Measurements from ENCODE around the gene ATXN1.

ATXN1 gene

DNA sequence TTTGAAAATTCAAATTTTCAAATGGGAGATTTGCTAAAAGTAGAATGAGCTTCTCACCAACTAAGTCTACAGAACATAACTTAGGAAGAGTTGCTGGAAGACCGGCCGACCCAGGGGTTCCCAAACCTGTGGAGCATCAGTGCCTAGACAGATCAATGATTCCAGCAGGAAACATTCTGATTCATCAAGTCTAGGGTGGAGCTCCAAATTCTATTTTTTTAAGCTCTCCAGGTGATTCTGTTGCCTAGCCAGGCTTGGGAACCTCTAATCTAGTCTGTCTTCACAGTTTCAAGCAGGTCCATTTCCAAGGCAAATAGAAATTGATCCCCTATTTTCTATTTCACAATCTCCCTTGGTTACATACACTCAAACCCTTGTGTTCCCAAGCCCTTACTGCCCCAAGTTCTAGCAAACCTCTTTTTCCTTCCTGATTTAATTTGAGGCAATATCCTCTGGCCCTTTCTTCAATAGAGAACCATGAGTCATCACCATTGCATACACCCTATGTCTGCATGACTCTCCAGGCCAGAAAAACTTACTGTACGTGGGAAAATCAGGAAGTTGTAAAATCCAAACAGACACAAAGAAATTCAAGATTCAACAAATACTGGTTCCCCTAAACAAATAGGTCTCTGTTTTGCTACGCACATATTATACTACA lies 8.9 kb downstream of the ATXN1 start:
- peak; percentile 85 for DNase-seq
- in situ Hi-C loops (cut with MboI; ENCODE audit: low pct_unique_long_range_greater_than_20kb, low sequenced_read_pairs) = loop anchor here (25.0 kb wide), 2 partner anchors 240 to 415 kb away; no protein-coding TSS in a partner anchor

DNA sequence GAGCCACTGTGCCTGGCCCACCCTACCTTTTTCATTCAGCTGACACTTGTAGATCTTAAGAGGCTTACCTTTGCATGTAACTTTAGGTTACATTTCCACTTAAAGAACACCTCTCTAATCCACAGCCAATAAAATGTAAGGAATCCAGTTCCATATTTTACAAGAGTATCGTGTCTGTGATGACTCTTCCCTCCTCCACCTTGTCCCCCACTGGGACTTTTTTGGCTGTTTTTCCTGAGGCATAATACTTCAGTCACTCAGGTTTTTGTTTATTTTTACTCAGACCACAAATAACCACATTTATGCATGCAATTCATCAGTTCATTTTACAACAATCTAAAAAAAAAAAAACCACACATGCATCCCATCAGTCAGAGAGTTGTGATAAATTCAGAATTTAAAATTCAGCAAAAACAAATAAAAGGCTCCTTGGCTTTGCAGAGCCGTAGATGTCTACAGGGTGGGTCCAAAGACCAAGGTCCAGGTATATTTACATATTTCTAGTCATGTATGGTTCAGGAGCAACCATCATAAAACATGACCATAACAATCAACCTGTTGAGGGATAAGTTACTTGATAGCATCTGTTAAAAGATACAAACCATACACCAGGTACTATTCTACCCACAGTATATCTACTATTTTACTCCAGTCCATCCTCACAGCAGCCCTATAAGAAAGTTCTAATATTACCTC lies 9.9 kb downstream of the ATXN1 start:
- in situ Hi-C loops (cut with MboI; ENCODE audit: low pct_unique_long_range_greater_than_20kb, low sequenced_read_pairs) = loop anchor here (25.0 kb wide), 2 partner anchors 239 to 414 kb away; no protein-coding TSS in a partner anchor
- no peak for DNase-seq

DNA sequence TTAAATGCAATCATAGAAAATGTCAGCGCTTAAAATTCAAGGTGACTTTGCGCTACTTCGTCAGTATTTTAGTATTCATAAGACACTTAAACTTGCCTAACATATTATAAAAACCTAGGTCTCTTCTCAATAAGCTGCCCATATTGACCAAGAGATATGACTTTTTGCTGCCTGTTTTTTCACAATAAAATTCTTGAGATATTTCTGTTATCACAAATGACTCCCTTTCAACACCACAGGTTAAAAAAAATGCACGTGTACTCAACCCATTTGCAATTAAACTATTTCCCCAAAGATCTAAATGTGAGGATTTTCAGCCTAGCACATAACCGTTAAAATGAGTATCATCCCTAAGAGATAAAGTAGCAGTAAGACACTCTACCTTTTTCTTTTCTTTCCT lies 10.7 kb downstream of the ATXN1 start:
- no peak for DNase-seq
- in situ Hi-C loops (cut with MboI; ENCODE audit: low pct_unique_long_range_greater_than_20kb, low sequenced_read_pairs) = loop anchor here (25.0 kb wide), 2 partner anchors 238 to 413 kb away; no protein-coding TSS in a partner anchor

DNA sequence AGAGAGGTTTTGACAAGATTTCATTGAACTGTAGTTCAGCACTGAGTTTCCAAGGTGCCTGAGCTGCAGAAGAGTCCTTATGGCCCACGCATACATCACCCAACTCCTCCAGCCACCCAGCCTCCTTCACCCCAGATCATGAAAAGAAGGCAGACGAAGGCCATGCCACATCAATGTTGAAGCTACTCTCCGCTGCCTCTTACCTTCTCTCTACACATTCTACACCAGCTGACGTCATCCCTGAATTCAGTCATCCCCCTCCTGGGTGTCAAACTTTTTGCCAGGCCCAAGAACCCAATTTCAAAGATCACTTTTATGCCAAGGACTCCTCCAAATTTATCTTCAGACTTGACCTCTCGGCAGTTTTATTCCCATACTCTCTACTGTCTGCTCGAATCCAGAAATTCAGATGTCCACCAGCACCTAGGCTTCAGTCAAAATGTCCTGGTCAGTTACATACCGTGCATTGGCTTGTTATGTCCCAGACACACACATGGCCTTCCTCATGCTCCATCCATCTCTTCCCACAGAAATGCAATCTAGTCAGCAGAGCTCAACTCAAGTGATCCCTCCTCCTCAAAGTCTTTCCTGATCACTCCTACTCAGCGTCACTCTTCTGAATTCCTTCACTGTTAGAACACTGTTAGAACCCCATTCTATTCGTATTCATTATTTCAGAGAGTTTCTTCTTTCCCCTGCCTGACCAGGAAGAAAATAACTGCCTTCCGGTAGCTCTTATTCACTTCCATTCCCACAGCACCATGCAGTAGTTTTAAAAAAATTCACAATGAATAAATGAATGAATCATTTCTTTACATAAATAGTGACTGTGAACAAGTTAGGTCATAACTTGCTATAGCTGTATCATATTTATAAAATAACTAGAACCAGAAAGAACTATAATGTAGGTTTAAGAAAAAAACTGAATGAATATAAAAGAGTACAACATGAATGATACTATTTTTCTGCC lies 11.5 kb downstream of the ATXN1 start:
- no peak for DNase-seq
- in situ Hi-C loops (cut with MboI; ENCODE audit: low pct_unique_long_range_greater_than_20kb, low sequenced_read_pairs) = loop anchor here (25.0 kb wide), 2 partner anchors 238 to 412 kb away; no protein-coding TSS in a partner anchor

DNA sequence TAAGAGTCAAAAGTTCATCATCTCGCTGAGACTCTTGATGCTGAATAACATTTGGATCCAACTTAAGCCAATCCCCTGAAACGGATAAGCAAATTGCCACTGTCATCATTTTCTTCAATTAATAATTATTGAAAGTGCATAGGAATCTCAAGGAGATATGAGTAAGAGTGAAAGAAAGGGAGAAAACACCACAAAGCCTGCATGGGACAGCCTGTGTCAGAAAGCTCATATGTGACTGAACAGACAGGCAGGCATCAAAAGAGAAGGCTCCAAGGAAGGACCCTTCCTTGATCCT lies 13.3 kb downstream of the ATXN1 start:
- in situ Hi-C loops (cut with MboI; ENCODE audit: low pct_unique_long_range_greater_than_20kb, low sequenced_read_pairs) = no loop called here
- DNase-seq = no peak

DNA sequence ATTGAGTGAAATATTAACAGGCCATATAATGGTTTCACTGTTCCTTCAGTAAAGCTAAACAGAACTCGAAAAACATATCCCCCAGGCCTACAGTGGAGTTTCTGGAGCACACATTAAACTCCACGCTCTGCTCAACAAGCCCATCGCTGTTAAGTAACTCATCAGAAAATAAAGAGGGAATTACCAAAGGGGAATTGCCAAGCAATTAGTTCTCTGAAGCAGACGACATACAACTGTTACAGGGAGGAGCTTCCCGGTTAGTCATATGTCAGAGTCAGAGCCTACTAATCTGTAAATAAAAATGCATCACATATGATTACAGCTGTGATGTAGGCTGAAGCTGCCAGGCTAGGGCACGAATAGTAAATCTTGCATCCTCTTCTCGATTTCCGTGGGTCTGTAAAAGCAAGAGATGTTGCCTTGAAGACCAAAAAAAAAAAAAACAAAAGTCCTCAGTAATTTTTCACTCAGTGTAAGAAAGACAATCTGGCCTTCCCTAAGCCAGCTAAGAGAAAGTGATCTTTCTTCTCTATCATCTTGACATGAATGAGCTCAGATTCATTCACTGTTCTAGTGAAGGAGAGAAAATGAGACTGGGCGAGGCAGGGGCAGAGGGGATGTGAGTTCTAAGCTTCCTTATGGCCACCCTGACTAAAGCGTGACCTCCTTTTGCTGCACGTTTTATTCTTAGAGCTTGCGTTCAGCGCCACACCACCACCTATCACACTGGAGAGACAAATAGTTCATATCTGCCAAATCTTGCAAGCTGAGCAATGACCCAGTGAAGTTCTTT lies 13.8 kb downstream of the ATXN1 start:
- in situ Hi-C loops (cut with MboI; ENCODE audit: low pct_unique_long_range_greater_than_20kb, low sequenced_read_pairs) = no loop called here

DNA sequence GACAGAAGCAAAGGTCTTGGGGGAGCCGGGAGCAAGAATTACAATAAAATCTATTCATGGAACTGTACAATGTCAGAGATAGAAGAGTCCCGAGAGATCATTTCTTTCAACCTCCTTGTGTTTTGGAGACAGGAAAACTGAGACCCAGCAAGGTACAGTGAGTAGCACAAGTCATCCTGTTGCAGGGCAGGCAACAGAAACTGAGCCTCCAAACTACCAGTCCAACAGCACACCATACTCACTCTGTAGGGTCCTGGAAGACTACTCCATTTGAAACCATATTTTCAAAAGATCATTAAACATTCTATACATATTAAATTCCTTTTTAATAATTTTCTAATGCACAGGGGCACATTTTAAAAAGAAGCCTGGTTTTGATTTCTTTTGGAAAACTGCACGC lies 14.4 kb downstream of the ATXN1 start:
- no peak for DNase-seq
- in situ Hi-C loops (cut with MboI; ENCODE audit: low pct_unique_long_range_greater_than_20kb, low sequenced_read_pairs) = no loop called here

More for the DNA sequence above, 13.8 kb downstream of the ATXN1 start:
- DNase-seq = no peak

DNA sequence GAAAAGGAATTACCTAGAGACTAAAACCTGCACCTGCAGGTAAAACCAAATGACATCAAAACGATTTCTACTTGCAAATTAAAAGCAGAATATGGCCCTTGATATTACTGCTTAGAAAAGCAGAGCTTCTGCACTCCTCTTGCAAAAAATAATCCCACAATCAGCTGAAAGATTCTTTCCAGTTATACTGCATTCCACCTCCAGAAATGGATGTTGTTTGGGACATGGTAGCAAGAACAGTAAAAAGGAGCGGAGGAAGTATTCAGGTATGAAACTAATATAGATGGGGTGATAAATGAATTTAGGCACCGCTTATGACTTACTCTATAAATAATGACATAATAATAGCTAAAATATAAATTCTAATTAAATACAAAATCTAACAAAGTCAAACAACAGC lies 14.9 kb downstream of the ATXN1 start:
- DNase-seq = no peak

DNA sequence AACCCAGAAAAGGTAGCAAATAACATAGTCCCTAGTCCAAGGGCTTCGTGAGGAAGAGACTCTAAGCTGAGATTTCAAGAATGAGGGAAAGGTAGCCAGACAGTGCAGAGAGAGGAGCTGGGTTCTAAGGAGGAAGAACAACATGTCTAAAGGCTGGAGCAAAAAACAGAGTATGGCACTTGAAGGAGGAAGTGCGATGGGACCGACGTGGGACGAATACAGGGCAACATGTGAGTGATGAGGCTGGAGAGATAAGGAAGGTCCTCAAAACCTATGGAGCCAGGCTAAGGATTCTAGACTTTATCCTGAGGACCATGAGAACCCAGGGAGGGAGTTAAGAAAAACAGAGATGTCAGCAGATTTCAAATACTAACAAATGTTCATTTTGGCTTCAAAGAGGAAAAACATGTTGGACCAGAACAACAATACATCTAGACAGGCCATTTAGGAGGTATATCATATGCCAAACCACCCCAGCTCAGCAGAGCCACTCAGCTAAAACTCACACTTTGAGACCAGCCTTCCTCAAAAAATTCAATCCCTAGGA lies 17.5 kb downstream of the ATXN1 start:
- DNase-seq = no peak
- in situ Hi-C loops (cut with MboI; ENCODE audit: low pct_unique_long_range_greater_than_20kb, low sequenced_read_pairs) = no loop called here

More for the DNA sequence above, 14.9 kb downstream of the ATXN1 start:
- in situ Hi-C loops (cut with MboI; ENCODE audit: low pct_unique_long_range_greater_than_20kb, low sequenced_read_pairs) = no loop called here

DNA sequence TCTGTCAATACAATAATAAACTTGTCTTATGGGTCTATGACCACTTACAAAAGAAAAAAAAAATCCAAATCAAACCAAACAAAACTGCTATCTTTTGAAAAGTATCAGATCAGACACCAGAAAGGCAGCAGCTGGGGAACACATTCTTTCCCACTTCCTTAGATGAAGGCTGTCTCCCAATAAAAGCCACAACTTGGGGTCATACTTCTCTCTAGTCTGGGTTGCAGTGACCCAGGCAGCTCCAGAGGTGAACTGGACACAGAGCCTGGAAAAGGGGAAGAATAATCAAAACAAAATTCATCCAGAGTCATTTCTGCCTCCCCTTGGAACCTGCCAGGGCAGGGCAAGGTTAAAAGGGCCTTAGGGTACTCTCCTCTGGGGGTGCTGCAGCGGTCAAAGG lies 19.1 kb downstream of the ATXN1 start:
- in situ Hi-C loops (cut with MboI; ENCODE audit: low pct_unique_long_range_greater_than_20kb, low sequenced_read_pairs) = no loop called here
- no peak for DNase-seq

DNA sequence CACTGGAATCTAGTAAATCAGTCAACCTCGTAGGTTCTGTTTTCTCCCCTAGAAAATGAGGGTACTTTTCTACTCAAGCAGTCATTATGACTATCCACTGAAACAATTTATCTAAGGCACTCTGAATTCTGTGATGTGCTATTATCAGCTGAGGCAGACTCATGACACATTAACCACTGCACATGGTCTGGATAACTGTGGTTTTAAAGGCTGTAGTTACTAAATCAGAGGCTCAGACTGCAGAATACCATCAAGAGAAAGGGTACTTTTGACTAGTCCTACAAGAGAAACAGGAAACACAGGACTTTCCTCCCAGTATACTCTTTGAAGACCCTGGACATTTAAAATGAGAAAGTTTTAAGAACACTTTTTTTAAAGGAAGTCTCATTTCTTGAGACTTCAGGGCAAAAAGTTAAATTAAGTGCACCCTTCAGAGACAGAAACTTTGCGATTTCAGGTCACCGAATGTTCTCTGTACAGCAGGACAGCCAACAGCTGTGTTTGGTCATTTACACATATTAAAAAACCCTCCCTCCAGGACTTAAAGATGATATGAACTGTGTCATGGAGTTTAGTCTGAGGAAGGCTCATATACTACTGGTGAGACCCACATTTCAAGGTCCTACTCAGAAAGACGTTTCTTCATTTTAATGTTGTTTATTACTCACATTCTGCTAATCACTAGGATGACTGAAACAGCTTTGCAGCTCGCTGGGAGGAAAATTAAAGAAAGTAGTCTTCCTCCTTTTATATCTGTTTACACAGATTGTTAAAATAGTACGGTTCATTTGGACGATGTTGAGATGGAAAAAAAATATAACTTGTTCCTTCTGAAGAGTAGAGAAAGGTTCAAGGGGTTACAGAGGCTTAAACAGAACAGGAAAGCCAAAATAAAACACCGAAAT lies 19.9 kb downstream of the ATXN1 start:
- peak; percentile 13 for DNase-seq
- in situ Hi-C loops (cut with MboI; ENCODE audit: low pct_unique_long_range_greater_than_20kb, low sequenced_read_pairs) = no loop called here

DNA sequence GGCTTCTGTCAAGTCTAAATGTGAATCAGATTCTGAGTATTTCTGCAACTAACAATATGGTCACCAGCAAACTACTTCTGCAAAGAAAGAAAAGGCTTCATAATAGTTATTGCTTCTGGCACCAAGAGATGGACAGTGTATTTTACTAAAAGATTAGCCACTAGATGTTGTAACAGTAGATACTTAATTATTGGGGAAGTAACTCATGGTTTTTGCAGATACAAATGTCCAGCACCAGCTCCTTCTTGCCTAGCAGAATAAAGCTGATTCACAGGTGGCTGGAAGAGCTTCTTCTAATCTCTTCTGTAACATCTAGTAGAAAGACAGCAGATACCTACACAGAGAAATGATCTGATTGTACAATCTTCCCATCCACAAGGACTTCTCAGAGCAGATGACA lies 21.2 kb downstream of the ATXN1 start:
- in situ Hi-C loops (cut with MboI; ENCODE audit: low pct_unique_long_range_greater_than_20kb, low sequenced_read_pairs) = no loop called here
- no peak for DNase-seq

DNA sequence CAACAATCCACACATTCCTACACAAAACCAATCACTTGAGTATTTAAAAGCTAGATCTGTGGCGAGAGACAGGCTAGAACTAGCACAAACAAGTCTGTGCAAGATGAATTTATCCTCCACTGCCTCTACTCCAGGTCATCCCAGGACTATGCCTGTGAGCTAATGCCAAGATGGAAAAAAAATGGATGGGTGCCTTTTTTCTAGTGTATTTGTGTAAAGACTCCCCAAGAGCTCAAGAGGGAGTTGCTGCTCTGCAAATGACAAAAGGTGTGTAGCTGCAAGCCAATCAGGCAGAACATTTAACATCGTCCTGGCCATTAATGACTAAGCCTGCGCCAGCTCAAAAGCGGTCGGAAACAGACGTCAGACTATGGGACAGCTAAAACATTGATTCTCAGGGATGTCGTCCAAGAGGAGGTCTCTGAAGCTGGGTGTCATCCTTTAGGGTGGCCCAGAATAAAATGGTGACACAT lies 21.9 kb downstream of the ATXN1 start:
- DNase-seq = no peak
- in situ Hi-C loops (cut with MboI; ENCODE audit: low pct_unique_long_range_greater_than_20kb, low sequenced_read_pairs) = no loop called here

DNA sequence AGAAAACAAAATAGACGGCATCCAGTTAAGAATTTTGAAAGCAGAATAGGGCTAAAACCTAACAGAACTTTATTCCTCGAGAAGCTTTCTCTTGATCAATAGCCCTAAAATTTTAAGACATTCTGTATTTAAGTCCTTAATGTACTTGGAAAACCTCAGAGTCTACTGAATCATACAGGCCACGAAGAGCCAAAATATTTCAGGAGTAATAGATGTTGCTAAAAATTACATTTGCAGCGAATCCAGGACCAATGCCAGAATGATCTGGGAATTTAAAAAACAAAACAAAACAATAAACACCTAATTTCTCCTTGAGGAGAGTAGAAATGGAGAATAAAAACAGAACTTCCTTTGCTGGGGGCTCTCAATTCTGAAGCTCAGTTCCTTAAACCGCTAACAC lies 23.3 kb downstream of the ATXN1 start:
- in situ Hi-C loops (cut with MboI; ENCODE audit: low pct_unique_long_range_greater_than_20kb, low sequenced_read_pairs) = no loop called here
- DNase-seq = no peak

DNA sequence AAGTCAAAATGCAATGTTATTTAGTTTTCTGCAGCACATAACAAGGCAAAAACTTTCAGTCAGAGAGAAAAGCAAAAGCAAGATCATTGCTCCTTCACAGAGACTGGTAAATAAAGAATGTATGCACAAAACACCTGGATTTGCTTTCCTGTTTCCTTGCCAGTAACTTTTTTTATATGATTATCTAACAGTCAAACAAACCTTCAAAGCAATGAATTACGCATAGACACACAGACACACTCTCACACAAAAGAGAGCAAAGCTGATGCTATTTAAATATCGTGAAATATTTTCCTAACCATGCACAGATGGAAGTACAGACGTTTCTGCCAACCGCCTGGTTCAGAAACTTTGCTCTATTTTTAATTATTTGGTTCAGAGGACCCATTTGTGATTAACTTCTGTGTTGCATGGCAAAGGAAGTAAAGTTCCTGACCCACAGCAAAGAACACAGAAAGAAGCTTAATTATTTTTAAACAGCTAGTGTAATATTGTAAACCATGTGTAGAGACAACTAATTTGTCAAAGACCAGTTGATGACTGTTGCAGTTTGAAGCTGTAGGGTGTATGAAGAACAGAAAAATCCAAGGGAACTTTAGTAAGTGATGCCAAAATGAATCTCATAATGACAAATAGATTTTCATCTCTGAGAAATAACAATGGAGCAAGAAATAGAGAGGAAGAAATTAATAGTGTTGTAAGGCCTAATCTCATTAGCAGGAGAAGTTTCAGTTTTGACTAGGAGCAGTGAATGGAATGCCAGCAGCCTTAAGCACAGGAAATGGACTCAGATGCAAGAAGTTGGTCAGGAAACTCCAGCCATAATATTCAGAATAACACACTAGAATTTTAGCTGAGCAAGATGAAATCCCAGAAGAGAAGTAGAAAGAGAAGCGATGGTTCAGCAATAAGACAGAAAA lies 24.1 kb downstream of the ATXN1 start:
- in situ Hi-C loops (cut with MboI; ENCODE audit: low pct_unique_long_range_greater_than_20kb, low sequenced_read_pairs) = no loop called here
- no peak for DNase-seq

DNA sequence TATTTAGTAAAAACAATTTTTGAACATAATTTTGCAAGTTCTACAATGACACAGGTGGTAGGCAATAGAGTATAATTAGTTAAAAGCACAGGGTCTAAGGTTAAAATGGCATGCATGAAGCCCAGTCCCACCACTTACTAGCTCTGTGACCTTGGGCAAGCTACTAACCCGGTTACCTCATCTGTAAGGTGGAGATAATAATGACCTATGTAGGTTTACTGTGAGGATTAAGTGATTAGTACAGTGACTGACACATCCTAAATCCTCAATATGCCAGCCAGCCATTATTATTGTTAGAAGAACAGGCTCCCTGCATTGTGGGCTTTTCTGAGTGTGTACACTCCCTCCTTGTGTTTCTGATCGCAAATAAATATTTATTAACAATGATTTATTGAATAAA lies 26.2 kb downstream of the ATXN1 start:
- no peak for DNase-seq
- in situ Hi-C loops (cut with MboI; ENCODE audit: low pct_unique_long_range_greater_than_20kb, low sequenced_read_pairs) = no loop called here

DNA sequence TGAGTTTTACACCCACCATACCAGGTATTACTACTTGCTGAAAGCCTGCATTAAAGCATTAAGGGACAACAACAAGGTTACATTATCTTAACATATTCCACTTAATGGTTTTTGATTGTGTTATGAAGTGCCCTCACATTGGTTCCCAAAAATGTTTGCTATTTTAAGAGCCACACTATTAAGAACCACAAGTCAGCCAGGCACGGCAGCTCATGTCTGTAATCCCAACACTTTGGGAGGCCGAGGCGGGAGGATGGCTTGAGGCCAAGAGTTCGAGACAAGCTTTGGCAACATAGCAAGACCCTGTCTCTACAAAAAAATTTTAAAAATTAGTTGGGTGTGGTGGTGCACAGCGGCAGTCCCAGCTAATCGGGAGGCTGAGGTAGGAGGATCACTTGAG lies 28.2 kb downstream of the ATXN1 start:
- no peak for DNase-seq
- in situ Hi-C loops (cut with MboI; ENCODE audit: low pct_unique_long_range_greater_than_20kb, low sequenced_read_pairs) = no loop called here
